Measurements from ENCODE around the gene RYR2. TPM values are rescaled to one million over a fixed set of nuclear protein-coding genes. Genes with fewer than 3 reads are reported as not detected.

The RYR2 gene
- total RNA-seq, 1 donor from 2014 or later = 47.0 TPM

DNA sequence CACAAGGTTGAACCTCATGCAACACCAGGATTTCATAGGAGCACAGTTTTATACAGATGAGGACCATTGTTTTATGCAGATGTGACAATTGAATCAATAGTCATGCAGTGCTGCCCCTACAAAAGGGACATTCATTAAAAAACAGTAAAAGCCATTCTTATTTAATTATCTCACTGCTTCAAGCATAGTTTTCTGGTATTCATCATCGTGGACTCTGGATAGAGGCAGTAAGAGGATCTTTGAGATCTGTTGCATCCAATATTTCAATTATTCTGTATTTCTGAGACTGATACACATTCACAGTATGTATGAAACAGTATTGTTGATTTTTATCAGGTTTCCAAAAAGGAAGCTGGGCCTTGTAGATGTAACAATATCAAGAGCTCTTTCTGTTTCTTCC lies 237.6 kb downstream of the RYR2 start:
- H3K4me1 Mint-ChIP-seq (ENCODE audit: low read depth, unreplicated experiment) = peaks cover 7% of the 10 kb centered on the region
- H3K27ac Mint-ChIP-seq (ENCODE audit: unreplicated experiment) = no peak overlapping the region
- TF ChIP-seq, protein P1, sequence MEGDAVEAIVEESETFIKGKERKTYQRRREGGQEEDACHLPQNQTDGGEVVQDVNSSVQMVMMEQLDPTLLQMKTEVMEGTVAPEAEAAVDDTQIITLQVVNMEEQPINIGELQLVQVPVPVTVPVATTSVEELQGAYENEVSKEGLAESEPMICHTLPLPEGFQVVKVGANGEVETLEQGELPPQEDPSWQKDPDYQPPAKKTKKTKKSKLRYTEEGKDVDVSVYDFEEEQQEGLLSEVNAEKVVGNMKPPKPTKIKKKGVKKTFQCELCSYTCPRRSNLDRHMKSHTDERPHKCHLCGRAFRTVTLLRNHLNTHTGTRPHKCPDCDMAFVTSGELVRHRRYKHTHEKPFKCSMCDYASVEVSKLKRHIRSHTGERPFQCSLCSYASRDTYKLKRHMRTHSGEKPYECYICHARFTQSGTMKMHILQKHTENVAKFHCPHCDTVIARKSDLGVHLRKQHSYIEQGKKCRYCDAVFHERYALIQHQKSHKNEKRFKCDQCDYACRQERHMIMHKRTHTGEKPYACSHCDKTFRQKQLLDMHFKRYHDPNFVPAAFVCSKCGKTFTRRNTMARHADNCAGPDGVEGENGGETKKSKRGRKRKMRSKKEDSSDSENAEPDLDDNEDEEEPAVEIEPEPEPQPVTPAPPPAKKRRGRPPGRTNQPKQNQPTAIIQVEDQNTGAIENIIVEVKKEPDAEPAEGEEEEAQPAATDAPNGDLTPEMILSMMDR (IDR thresholded peaks at IDR 0.05; ENCODE audit: partially characterized antibody, unreplicated experiment) = no peak
- no peaks in the 10 kb centered on the region for H3K27me3 Mint-ChIP-seq (ENCODE audit: unreplicated experiment)
- H3K4me3 Mint-ChIP-seq (ENCODE audit: unreplicated experiment) = no peak overlapping the region
- DNase-seq = no peak
- H3K9me3 Mint-ChIP-seq (ENCODE audit: unreplicated experiment) = no peaks in the 10 kb centered on the region
- no peaks in the 10 kb centered on the region for H3K36me3 Mint-ChIP-seq (ENCODE audit: unreplicated experiment)

- TF ChIP-seq, protein P1 (IDR thresholded peaks at IDR 0.05; ENCODE audit: partially characterized antibody, unreplicated experiment) = no peak
- no peaks in the 10 kb centered on the region for H3K36me3 Mint-ChIP-seq (ENCODE audit: unreplicated experiment)
- peak overlapping the region; percentile 90 for H3K27ac Mint-ChIP-seq (ENCODE audit: unreplicated experiment)
- DNase-seq = no peak
- H3K27me3 Mint-ChIP-seq (ENCODE audit: unreplicated experiment) = no peaks in the 10 kb centered on the region
- no peaks in the 10 kb centered on the region for H3K9me3 Mint-ChIP-seq (ENCODE audit: unreplicated experiment)
- H3K4me1 Mint-ChIP-seq (ENCODE audit: low read depth, unreplicated experiment) = peaks cover 7% of the 10 kb centered on the region
- H3K4me3 Mint-ChIP-seq (ENCODE audit: unreplicated experiment) = no peak overlapping the region
These were observed 239.5 kb downstream of the RYR2 start for GRCh38 chr1:237281481-237281880.

GRCh38 chr1:237282208-237282783 lies 240.3 kb downstream of the RYR2 start:
- Mint-ChIP-seq H3K36me3 (ENCODE audit: unreplicated experiment) (no peaks in the 10 kb centered on the region), H3K9me3 (ENCODE audit: unreplicated experiment) (peaks cover 1% of the 10 kb centered on the region), H3K4me1 (ENCODE audit: low read depth, unreplicated experiment) (peaks cover 7% of the 10 kb centered on the region), H3K27ac (ENCODE audit: unreplicated experiment) (no peak overlapping the region), H3K4me3 (ENCODE audit: unreplicated experiment) (no peak overlapping the region), H3K27me3 (ENCODE audit: unreplicated experiment) (no peaks in the 10 kb centered on the region)
- TF ChIP-seq, protein P1 (IDR thresholded peaks at IDR 0.05; ENCODE audit: partially characterized antibody, unreplicated experiment) = no peak
- no peak for DNase-seq

DNA sequence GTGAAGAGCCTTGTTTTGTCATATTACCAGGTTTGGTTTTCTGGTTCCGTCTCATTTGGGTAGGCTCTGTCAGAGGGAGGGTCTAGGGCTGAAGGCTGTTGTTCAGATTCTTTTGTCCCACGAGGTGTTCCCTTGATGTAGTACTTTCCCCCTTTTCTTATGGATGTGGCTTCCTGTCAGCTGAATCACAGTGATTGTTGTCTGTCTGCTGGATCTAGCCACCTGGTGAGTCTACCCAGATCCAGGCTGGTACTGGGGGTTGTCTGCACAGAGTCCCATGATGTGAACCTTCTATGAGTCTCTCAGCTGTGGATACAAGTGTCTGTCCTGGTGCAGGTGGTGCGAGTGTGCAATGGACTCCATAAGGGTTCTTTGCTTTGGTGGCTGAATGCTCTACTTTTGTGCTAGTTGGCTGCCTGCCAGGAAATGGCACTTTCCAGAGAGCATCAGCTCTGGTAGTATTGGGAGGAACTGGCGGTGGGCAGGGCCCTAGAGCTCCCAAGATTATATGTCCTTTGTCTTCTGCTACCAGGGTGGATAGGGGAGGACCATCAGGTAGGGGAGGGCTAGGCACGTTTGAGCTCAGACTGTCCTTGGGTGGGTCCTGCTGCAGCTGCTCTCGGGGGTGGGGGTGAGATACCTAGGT lies 246.0 kb downstream of the RYR2 start:
- no peak overlapping the region for H3K4me3 Mint-ChIP-seq (ENCODE audit: unreplicated experiment)
- H3K36me3 Mint-ChIP-seq (ENCODE audit: unreplicated experiment) = no peaks in the 10 kb centered on the region
- no peaks in the 10 kb centered on the region for H3K4me1 Mint-ChIP-seq (ENCODE audit: low read depth, unreplicated experiment)
- no peak for DNase-seq
- no peaks in the 10 kb centered on the region for H3K27me3 Mint-ChIP-seq (ENCODE audit: unreplicated experiment)
- TF ChIP-seq, protein P1 (IDR thresholded peaks at IDR 0.05; ENCODE audit: partially characterized antibody, unreplicated experiment) = no peak
- H3K9me3 Mint-ChIP-seq (ENCODE audit: unreplicated experiment) = peaks cover 1% of the 10 kb centered on the region
- H3K27ac Mint-ChIP-seq (ENCODE audit: unreplicated experiment) = no peak overlapping the region

GRCh38 chr1:237293804-237294203 lies 251.8 kb downstream of the RYR2 start:
- H3K36me3 Mint-ChIP-seq (ENCODE audit: unreplicated experiment) = peaks cover 4% of the 10 kb centered on the region

More at GRCh38 chr1:237293804-237294203, 251.8 kb downstream of the RYR2 start:
- no peak for DNase-seq
- H3K4me3 Mint-ChIP-seq (ENCODE audit: unreplicated experiment) = no peak overlapping the region
- H3K27ac Mint-ChIP-seq (ENCODE audit: unreplicated experiment) = no peak overlapping the region
- H3K4me1 Mint-ChIP-seq (ENCODE audit: low read depth, unreplicated experiment) = no peaks in the 10 kb centered on the region
- H3K9me3 Mint-ChIP-seq (ENCODE audit: unreplicated experiment) = peaks cover 1% of the 10 kb centered on the region
- H3K27me3 Mint-ChIP-seq (ENCODE audit: unreplicated experiment) = no peaks in the 10 kb centered on the region
- TF ChIP-seq, protein P1 (IDR thresholded peaks at IDR 0.05; ENCODE audit: partially characterized antibody, unreplicated experiment) = no peak
